Chondrocyte (in vitro differentiated cells): ENCODE measurements around the gene HSPA14. TPM values are rescaled to one million over a fixed set of nuclear protein-coding genes. Genes with fewer than 3 reads are reported as not detected.
"Not testable (repeated sequence)": the region's sequence is repeated elsewhere in the genome, so short reads cannot be mapped to it uniquely, and the experiment has no call there.

Source experiments
- DNase-seq: peaks from one replicate; pipeline ENCODE4 v3.0.0; 2021; ENCODE audit warnings: mixed read lengths, low spot score
- H3K27ac Mint-ChIP-seq: one replicate; pipeline ENCODE4 v1.8.0; 2021; ENCODE audit warnings: mild to moderate bottlenecking, moderate library complexity, mixed read lengths; ENCODE audit not compliant: unreplicated experiment
- H3K27me3 Mint-ChIP-seq: 2 replicates; pipeline ENCODE4 v1.8.0; 2021; ENCODE audit warnings: low read depth, mixed read lengths
- H3K36me3 Mint-ChIP-seq: 2 replicates; pipeline ENCODE4 v1.8.0; 2021; ENCODE audit warnings: low read depth, mixed read lengths
- H3K4me1 Mint-ChIP-seq: 2 replicates; pipeline ENCODE4 v1.8.0; 2021; ENCODE audit warnings: low read depth, mild to moderate bottlenecking, mixed read lengths
- H3K4me3 Mint-ChIP-seq: one replicate; pipeline ENCODE4 v1.8.0; 2021; ENCODE audit warnings: mild to moderate bottlenecking, moderate library complexity, mixed read lengths; ENCODE audit not compliant: unreplicated experiment
- H3K9me3 Mint-ChIP-seq: 2 replicates; pipeline ENCODE4 v1.8.0; 2021; ENCODE audit warnings: low read depth, mixed read lengths
- total RNA-seq: library from RNA; stranded (reverse); gene quantifications from 3 replicates; pipeline ENCODE4 v1.2.1, GENCODE V29; 2021
- TF ChIP-seq, protein P1 (sequence below): fragments of 200-600 bp; sonication (generic); IDR thresholded peaks from 2 replicates; pipeline ENCODE4 v1.5.0; 2021; ENCODE audit warnings: antibody characterized with exemption, mild to moderate bottlenecking, moderate library complexity

Gene HSPA14
- total RNA-seq, 1 donor from 2014 or later: 7.0 TPM

GRCh38 chr10:14904316-14904732, 66.2 kb downstream of the HSPA14 start:
- Mint-ChIP-seq H3K9me3 (peaks cover 6% of the 10 kb centered on the region), H3K4me3 (no peak overlapping the region), H3K36me3 (peaks cover 19% of the 10 kb centered on the region), H3K27me3 (no peaks in the 10 kb centered on the region), H3K27ac (no peak overlapping the region), H3K4me1 (no peaks in the 10 kb centered on the region)
- TF ChIP-seq, protein P1, sequence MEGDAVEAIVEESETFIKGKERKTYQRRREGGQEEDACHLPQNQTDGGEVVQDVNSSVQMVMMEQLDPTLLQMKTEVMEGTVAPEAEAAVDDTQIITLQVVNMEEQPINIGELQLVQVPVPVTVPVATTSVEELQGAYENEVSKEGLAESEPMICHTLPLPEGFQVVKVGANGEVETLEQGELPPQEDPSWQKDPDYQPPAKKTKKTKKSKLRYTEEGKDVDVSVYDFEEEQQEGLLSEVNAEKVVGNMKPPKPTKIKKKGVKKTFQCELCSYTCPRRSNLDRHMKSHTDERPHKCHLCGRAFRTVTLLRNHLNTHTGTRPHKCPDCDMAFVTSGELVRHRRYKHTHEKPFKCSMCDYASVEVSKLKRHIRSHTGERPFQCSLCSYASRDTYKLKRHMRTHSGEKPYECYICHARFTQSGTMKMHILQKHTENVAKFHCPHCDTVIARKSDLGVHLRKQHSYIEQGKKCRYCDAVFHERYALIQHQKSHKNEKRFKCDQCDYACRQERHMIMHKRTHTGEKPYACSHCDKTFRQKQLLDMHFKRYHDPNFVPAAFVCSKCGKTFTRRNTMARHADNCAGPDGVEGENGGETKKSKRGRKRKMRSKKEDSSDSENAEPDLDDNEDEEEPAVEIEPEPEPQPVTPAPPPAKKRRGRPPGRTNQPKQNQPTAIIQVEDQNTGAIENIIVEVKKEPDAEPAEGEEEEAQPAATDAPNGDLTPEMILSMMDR: peak; percentile 80
- DNase-seq: no peak

DNA sequence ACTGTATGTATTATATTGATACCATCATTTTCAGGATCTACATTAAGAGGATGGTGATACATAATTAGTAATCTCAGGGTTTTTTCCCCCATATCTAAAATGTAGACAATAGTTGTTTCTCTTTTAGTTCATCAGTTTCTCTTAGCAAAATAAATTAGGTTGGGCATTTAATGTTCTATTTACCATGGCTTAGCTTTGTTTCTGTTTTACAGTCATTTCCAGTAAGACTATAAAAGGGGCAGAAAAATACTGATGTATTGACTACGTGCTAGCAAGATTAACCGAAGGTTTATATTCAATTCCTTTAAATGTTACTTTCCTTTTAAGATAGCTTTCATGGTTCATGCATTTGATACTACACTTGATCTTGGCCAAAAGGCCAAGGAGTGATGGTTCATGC, 66.8 kb downstream of the HSPA14 start:
- TF ChIP-seq, protein P1: no peak
- Mint-ChIP-seq H3K9me3 (peaks cover 6% of the 10 kb centered on the region), H3K4me1 (no peaks in the 10 kb centered on the region), H3K36me3 (peaks cover 19% of the 10 kb centered on the region), H3K4me3 (no peak overlapping the region), H3K27ac (no peak overlapping the region), H3K27me3 (no peaks in the 10 kb centered on the region)
- no peak for DNase-seq

- Mint-ChIP-seq H3K27me3 (no peaks in the 10 kb centered on the region), H3K27ac (no peak overlapping the region), H3K4me3 (no peak overlapping the region), H3K4me1 (no peaks in the 10 kb centered on the region), H3K9me3 (peaks cover 6% of the 10 kb centered on the region), H3K36me3 (peaks cover 22% of the 10 kb centered on the region)
- no peak for DNase-seq
- TF ChIP-seq, protein P1: no peak
Observed at GRCh38 chr10:14905890-14906289, 67.8 kb downstream of the HSPA14 start.

- TF ChIP-seq, protein P1: no peak
- no peak overlapping the region for H3K27ac Mint-ChIP-seq
- peaks cover 6% of the 10 kb centered on the region for H3K9me3 Mint-ChIP-seq
- DNase-seq: no peak
- no peaks in the 10 kb centered on the region for H3K4me1 Mint-ChIP-seq
- H3K36me3 Mint-ChIP-seq: peaks cover 29% of the 10 kb centered on the region
- no peaks in the 10 kb centered on the region for H3K27me3 Mint-ChIP-seq
- H3K4me3 Mint-ChIP-seq: no peak overlapping the region
Observed at GRCh38 chr10:14906765-14907164, 68.7 kb downstream of the HSPA14 start.

- DNase-seq, H3K9me3 Mint-ChIP-seq, H3K27ac Mint-ChIP-seq, H3K4me3 Mint-ChIP-seq, H3K27me3 Mint-ChIP-seq, H3K4me1 Mint-ChIP-seq: not testable (repeated sequence)
- H3K36me3 Mint-ChIP-seq: peaks cover 31% of the 10 kb centered on the region
Observed at GRCh38 chr10:14907591-14907990, 69.5 kb downstream of the HSPA14 start.

- Mint-ChIP-seq H3K9me3 (peaks cover 6% of the 10 kb centered on the region), H3K4me1 (no peaks in the 10 kb centered on the region), H3K4me3 (no peak overlapping the region), H3K27me3 (no peaks in the 10 kb centered on the region), H3K27ac (no peak overlapping the region), H3K36me3 (peaks cover 40% of the 10 kb centered on the region)
- TF ChIP-seq, protein P1: no peak
- DNase-seq: no peak
Observed at GRCh38 chr10:14909101-14909500, 71.0 kb downstream of the HSPA14 start.
